DND-41 (cell line): ENCODE measurements around the gene KRT1.

ENCODE experiments used
- EZH2 ChIP-seq: IDR thresholded peaks from 3 replicates; pipeline ENCODE4 v1.6.1; 2012; ENCODE audit warnings: borderline replicate concordance, low read depth, mild to moderate bottlenecking, moderate library complexity, low read length, inconsistent platforms; ENCODE audit not compliant: severe bottlenecking
- TF ChIP-seq, protein P1 (sequence below): IDR thresholded peaks from 2 replicates; pipeline ENCODE4 v1.5.1; 2012; ENCODE audit warnings: borderline replicate concordance, low read length, moderate library complexity, mild to moderate bottlenecking; ENCODE audit not compliant: poor library complexity, severe bottlenecking; ENCODE audit errors: extremely low read depth

GRCh38 chr12:52628841-52629240, 51.4 kb downstream of the KRT1 start:
- TF ChIP-seq, protein P1, sequence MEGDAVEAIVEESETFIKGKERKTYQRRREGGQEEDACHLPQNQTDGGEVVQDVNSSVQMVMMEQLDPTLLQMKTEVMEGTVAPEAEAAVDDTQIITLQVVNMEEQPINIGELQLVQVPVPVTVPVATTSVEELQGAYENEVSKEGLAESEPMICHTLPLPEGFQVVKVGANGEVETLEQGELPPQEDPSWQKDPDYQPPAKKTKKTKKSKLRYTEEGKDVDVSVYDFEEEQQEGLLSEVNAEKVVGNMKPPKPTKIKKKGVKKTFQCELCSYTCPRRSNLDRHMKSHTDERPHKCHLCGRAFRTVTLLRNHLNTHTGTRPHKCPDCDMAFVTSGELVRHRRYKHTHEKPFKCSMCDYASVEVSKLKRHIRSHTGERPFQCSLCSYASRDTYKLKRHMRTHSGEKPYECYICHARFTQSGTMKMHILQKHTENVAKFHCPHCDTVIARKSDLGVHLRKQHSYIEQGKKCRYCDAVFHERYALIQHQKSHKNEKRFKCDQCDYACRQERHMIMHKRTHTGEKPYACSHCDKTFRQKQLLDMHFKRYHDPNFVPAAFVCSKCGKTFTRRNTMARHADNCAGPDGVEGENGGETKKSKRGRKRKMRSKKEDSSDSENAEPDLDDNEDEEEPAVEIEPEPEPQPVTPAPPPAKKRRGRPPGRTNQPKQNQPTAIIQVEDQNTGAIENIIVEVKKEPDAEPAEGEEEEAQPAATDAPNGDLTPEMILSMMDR = no peak
- no peak for TF ChIP-seq EZH2
